MM.1S (cell line): ENCODE results near the gene MSANTD1.

Source experiments
- DNase-seq: peaks from one replicate; pipeline ENCODE4 v3.0.0-alpha.2; 2015
- H2AFZ ChIP-seq: fragments of 300-600 bp; sonication (generic); 2 replicates; pipeline ENCODE4 v1.6.0; 2016; ENCODE audit warnings: antibody characterized with exemption, low read length
- H3F3A ChIP-seq: fragments of 300-600 bp; sonication (generic); 2 replicates; pipeline ENCODE4 v1.6.1; 2016; ENCODE audit warnings: mild to moderate bottlenecking, antibody characterized with exemption, low read length, moderate library complexity, mixed read lengths; ENCODE audit not compliant: insufficient read depth
- H3K27ac ChIP-seq: fragments of 300-600 bp; sonication (generic); 2 replicates; pipeline ENCODE4 v1.5.1; 2016; ENCODE audit warnings: mild to moderate bottlenecking, low read length
- H3K27me3 ChIP-seq: fragments of 300-600 bp; sonication (generic); replicated peaks from 2 replicates; pipeline ENCODE4 v1.6.0; 2016; ENCODE audit warnings: low read length; ENCODE audit not compliant: insufficient read depth
- H3K36me3 ChIP-seq: fragments of 300-600 bp; sonication (generic); replicated peaks from 2 replicates; pipeline ENCODE4 v1.6.1; 2016; ENCODE audit warnings: mild to moderate bottlenecking, low read length, mixed read lengths; ENCODE audit not compliant: insufficient read depth
- H3K4me1 ChIP-seq: fragments of 300-600 bp; sonication (generic); 2 replicates; pipeline ENCODE4 v1.6.1; 2016; ENCODE audit warnings: low read length, mixed read lengths
- H3K4me2 ChIP-seq: fragments of 300-600 bp; sonication (generic); 2 replicates; pipeline ENCODE4 v1.6.0; 2016; ENCODE audit warnings: low read depth, low read length
- H3K4me3 ChIP-seq: fragments of 300-600 bp; sonication (generic); 2 replicates; pipeline ENCODE4 v1.5.1; 2016; ENCODE audit warnings: low read length, mixed read lengths
- H3K79me2 ChIP-seq: fragments of 300-600 bp; sonication (generic); 2 replicates; pipeline ENCODE4 v1.6.1; 2016; ENCODE audit warnings: mixed run types, low read length, mixed read lengths
- H3K9ac ChIP-seq: fragments of 300-600 bp; sonication (generic); 2 replicates; pipeline ENCODE4 v1.6.1; 2016; ENCODE audit warnings: low read length, mixed read lengths
- H3K9me2 ChIP-seq: fragments of 300-600 bp; sonication (generic); replicated peaks from 2 replicates; pipeline ENCODE4 v1.6.1; 2016; ENCODE audit warnings: mild to moderate bottlenecking, low read length, mixed read lengths; ENCODE audit not compliant: insufficient read depth
- H3K9me3 ChIP-seq: fragments of 300-600 bp; sonication (generic); replicated peaks from 2 replicates; pipeline ENCODE4 v1.6.1; 2016; ENCODE audit warnings: mild to moderate bottlenecking, low read length, mixed read lengths; ENCODE audit not compliant: insufficient read depth
- H4K20me1 ChIP-seq: fragments of 300-600 bp; sonication (generic); 2 replicates; pipeline ENCODE4 v1.6.1; 2016; ENCODE audit warnings: mild to moderate bottlenecking, low read length, moderate library complexity, mixed read lengths; ENCODE audit not compliant: insufficient read depth
- CTCF ChIP-seq: fragments of 300-600 bp; sonication (generic); IDR thresholded peaks from 2 replicates; pipeline ENCODE4 v1.5.1; 2016; ENCODE audit warnings: antibody characterized with exemption, low read length, mixed read lengths
- EZH2 ChIP-seq: fragments of 300-600 bp; sonication (generic); optimal IDR thresholded peaks from 2 replicates; pipeline ENCODE3; 2017; ENCODE audit warnings: low read depth, mild to moderate bottlenecking, antibody characterized with exemption, low read length, mixed read lengths
- EZH2phosphoT487 ChIP-seq: fragments of 300-600 bp; sonication (generic); IDR thresholded peaks from 2 replicates; pipeline ENCODE4 v1.6.1; 2018; ENCODE audit warnings: antibody characterized with exemption, low read length

The MSANTD1 gene

GRCh38 chr4:3283916-3284315 lies 35.0 kb downstream of the MSANTD1 start:
- H3K9ac ChIP-seq = no peak overlapping the region
- H3K4me2 ChIP-seq = no peak overlapping the region
- H3F3A ChIP-seq = peaks cover 7% of the 10 kb centered on the region; the same call in 1 of the 2 replicates
- H3K9me2 ChIP-seq = no peaks in the 10 kb centered on the region
- no peak for DNase-seq
- H3K36me3 ChIP-seq = no peaks in the 10 kb centered on the region
- H2AFZ ChIP-seq = no peak overlapping the region
- no peak overlapping the region for H3K27ac ChIP-seq
- no peaks in the 10 kb centered on the region for H3K79me2 ChIP-seq
- no peak for TF ChIP-seq EZH2
- no peak for TF ChIP-seq CTCF
- no peak for TF ChIP-seq EZH2phosphoT487
- no peak overlapping the region for H3K4me3 ChIP-seq
- no peaks in the 10 kb centered on the region for H3K9me3 ChIP-seq
- H3K4me1 ChIP-seq = peaks cover 12% of the 10 kb centered on the region
- H4K20me1 ChIP-seq = no peaks in the 10 kb centered on the region
- peaks cover 25% of the 10 kb centered on the region for H3K27me3 ChIP-seq

- no peak overlapping the region for H3K9ac ChIP-seq
- H2AFZ ChIP-seq = no peak overlapping the region
- H3K27ac ChIP-seq = no peak overlapping the region
- no peak for TF ChIP-seq CTCF
- TF ChIP-seq EZH2 = no peak
- TF ChIP-seq EZH2phosphoT487 = no peak
- H3K4me2 ChIP-seq = no peak overlapping the region
- H3K4me1 ChIP-seq = peaks cover 12% of the 10 kb centered on the region
- no peaks in the 10 kb centered on the region for H3K36me3 ChIP-seq
- no peak for DNase-seq
- no peaks in the 10 kb centered on the region for H4K20me1 ChIP-seq
- peaks cover 25% of the 10 kb centered on the region for H3K27me3 ChIP-seq
- H3K79me2 ChIP-seq = no peaks in the 10 kb centered on the region
- no peak overlapping the region for H3K4me3 ChIP-seq
- H3F3A ChIP-seq = peaks cover 7% of the 10 kb centered on the region; the same call in 1 of the 2 replicates
- no peaks in the 10 kb centered on the region for H3K9me2 ChIP-seq
- no peaks in the 10 kb centered on the region for H3K9me3 ChIP-seq
Observed at GRCh38 chr4:3284734-3285557, 36.0 kb downstream of the MSANTD1 start.

DNA sequence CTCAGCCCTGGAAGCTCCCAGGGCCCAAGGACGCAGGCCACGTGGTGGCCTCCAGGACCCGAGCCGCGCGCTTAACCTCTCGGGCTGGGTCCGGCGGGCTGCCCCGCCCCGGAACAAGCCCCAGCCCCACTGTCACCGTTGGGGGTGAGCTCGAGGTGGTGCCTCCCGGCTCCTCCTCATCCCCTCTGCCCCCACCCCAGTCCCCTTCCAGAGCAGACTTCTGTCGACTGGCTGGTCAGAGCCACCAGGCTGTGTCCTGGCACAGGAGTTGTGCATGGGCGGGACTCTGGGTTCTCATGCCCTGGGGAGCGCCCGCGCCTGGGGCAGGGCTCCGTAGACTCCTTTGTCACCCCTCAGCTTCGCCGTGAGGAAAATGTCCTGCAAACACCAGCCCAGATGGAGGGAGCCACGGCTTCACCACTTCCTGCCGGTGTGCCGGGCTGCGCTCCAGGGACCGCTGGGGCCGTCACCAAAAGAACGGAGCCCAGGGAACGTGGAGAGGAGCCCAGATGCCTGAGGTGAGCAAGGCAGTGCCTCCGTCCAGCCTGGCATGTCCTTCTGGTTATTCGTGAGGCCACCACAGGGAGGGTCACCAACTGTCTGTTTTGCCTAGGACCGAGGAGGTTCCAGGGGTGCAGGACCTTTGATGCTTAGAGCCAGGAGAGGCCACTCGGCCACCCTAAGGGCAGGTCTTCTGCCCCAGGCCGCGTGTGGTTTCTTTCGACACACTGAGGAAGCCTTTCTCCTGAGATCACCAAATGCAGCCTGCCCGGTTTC lies 36.8 kb downstream of the MSANTD1 start:
- Histone ChIP-seq H3K27me3 (peaks cover 25% of the 10 kb centered on the region), H3K9ac (no peak overlapping the region), H3K4me1 (peaks cover 12% of the 10 kb centered on the region), H3K79me2 (no peaks in the 10 kb centered on the region), H3K9me3 (no peaks in the 10 kb centered on the region), H3K27ac (no peak overlapping the region; the same call in 1 of the 2 replicates), H3F3A (peaks cover 7% of the 10 kb centered on the region; the same call in 1 of the 2 replicates), H2AFZ (no peak overlapping the region), H3K36me3 (no peaks in the 10 kb centered on the region), H3K4me3 (peak overlapping the region; percentile 20; the same call in 1 of the 2 replicates), H3K9me2 (no peaks in the 10 kb centered on the region), H4K20me1 (no peaks in the 10 kb centered on the region), H3K4me2 (peak overlapping the region; percentile 61)
- TF ChIP-seq EZH2 = no peak
- no peak for TF ChIP-seq EZH2phosphoT487
- TF ChIP-seq CTCF = no peak
- no peak for DNase-seq
